GM12878 (cell line): ENCODE results near the gene CYP2J2. TPM values are rescaled to one million over a fixed set of nuclear protein-coding genes. Genes with fewer than 3 reads are reported as not detected.

Experiments
- ATAC-seq: fragments of 200-7000 bp; cut with Tn5 transposase; 3 replicates; pipeline ENCODE4 v1.9.1; 2020; ENCODE audit warnings: mild to moderate bottlenecking, moderate library complexity
- BruUV-seq: library from RNA; stranded (reverse); fragments of 400-500 nt; replicated peaks from 2 replicates; lab custom pipeline; 2021; lab: Mats Ljungman, UMichigan
- CTCF ChIA-PET: fragments of 300-600 bp; sonication (Branson Sonifier 250); formaldehyde crosslinking; extraction: SDS; loops from one replicate; lab custom pipeline; 2021; ENCODE audit warnings: inconsistent platforms; lab: Yijun Ruan, JAX
- POLR2A ChIA-PET: fragments of 350-600 bp; formaldehyde crosslinking; extraction: SDS; loops from one replicate; lab custom pipeline; 2021; ENCODE audit warnings: inconsistent platforms; lab: Charles Lee
- RAD21 ChIA-PET: fragments of 300-600 bp; sonication (Branson Sonifier 250); formaldehyde crosslinking; loops from one replicate; lab custom pipeline; 2023; ENCODE audit warnings: antibody characterized with exemption; ENCODE audit not compliant: unreplicated experiment; lab: Charles Lee
- SMC1A ChIA-PET: fragments of 300-600 bp; sonication (Branson Sonifier 250); formaldehyde crosslinking; loops from one replicate; lab custom pipeline; 2023; ENCODE audit not compliant: unreplicated experiment, uncharacterized antibody; lab: Charles Lee
- DNase-seq: peaks from one replicate; pipeline ENCODE4 v3.0.0-alpha.2; 2011; ENCODE audit warnings: low read depth, low spot score
- FAIRE-seq: peaks from 3 replicates; lab custom pipeline; 2011; peaks lifted over from hg19 to GRCh38; lab: Jason Lieb, UNC
- H2AFZ ChIP-seq: 2 replicates; pipeline ENCODE4 v1.6.0; 2011; ENCODE audit warnings: low read depth, low read length, control low read depth; ENCODE audit not compliant: control insufficient read depth
- H3K27ac ChIP-seq: 2 replicates; pipeline ENCODE4 v1.5.1; 2011; ENCODE audit warnings: control low read depth; ENCODE audit not compliant: control insufficient read depth, insufficient read depth
- H3K27me3 ChIP-seq, 2 experiments: replicated peaks in 1 of 2; 2 replicates each; pipeline versions ENCODE4 v1.6.0 to v1.6.1; 2011; ENCODE audit warnings: low read length in 1 of 2; ENCODE audit not compliant: control insufficient read depth in 2 of 2, insufficient read depth in 2 of 2
- H3K36me3 ChIP-seq, 2 experiments: 2 replicates each; pipeline ENCODE4 v1.5.1; 2011; ENCODE audit warnings: low read length in 1 of 2; ENCODE audit not compliant: control insufficient read depth in 2 of 2, insufficient read depth in 2 of 2
- H3K4me1 ChIP-seq: 2 replicates; pipeline ENCODE4 v1.6.1; 2011; ENCODE audit warnings: mild to moderate bottlenecking, low read length, moderate library complexity, mixed read lengths; ENCODE audit not compliant: control insufficient read depth, insufficient read depth
- H3K4me2 ChIP-seq: 2 replicates; pipeline ENCODE4 v1.6.0; 2011; ENCODE audit warnings: control low read depth; ENCODE audit not compliant: control insufficient read depth, insufficient read depth
- H3K4me3 ChIP-seq: fragments of 200-600 bp; sonication (generic); 2 replicates; pipeline ENCODE4 v1.5.1; 2016
- H3K79me2 ChIP-seq: 2 replicates; pipeline ENCODE4 v1.6.0; 2011; ENCODE audit warnings: low read length; ENCODE audit not compliant: control insufficient read depth, insufficient read depth
- H3K9ac ChIP-seq: 2 replicates; pipeline ENCODE4 v1.8.0; 2011; ENCODE audit warnings: low read length, control low read depth, mixed read lengths; ENCODE audit not compliant: control insufficient read depth, insufficient read depth
- H3K9me3 ChIP-seq: replicated peaks from 3 replicates; pipeline ENCODE4 v1.5.1; 2011; ENCODE audit warnings: mild to moderate bottlenecking, low read length; ENCODE audit not compliant: control insufficient read depth, insufficient read depth
- H4K20me1 ChIP-seq: 2 replicates; pipeline ENCODE4 v1.6.0; 2011; ENCODE audit not compliant: control insufficient read depth, insufficient read depth
- CHD4 ChIP-seq: fragments of 200-600 bp; sonication (generic); IDR thresholded peaks from 2 replicates; pipeline ENCODE4 v1.6.1; 2016; ENCODE audit warnings: mild to moderate bottlenecking
- KDM1A ChIP-seq: fragments of 200-600 bp; sonication (generic); IDR thresholded peaks from 2 replicates; pipeline ENCODE4 v1.6.1; 2016; ENCODE audit warnings: borderline replicate concordance
- NBN ChIP-seq: fragments of 450-650 bp; IDR thresholded peaks from 2 replicates; pipeline ENCODE4 v1.6.1; 2016
- NFIC ChIP-seq: IDR thresholded peaks from 2 replicates; pipeline ENCODE4 v1.6.1; 2012; ENCODE audit warnings: low read depth, mild to moderate bottlenecking, inconsistent platforms, low read length, moderate library complexity
- NFYA ChIP-seq: IDR thresholded peaks from 2 replicates; pipeline ENCODE4 v1.6.1; 2011; ENCODE audit warnings: low read depth, mild to moderate bottlenecking, low read length, improper control_type of control experiment, borderline replicate concordance
- TAF1 ChIP-seq: IDR thresholded peaks from 2 replicates; pipeline ENCODE4 v1.6.1; 2011; ENCODE audit warnings: mild to moderate bottlenecking, low read depth, low read length, borderline replicate concordance
- TCF3 ChIP-seq: IDR thresholded peaks from 2 replicates; pipeline ENCODE4 v1.6.1; 2012; ENCODE audit warnings: low read depth, mild to moderate bottlenecking, low read length, borderline replicate concordance; ENCODE audit not compliant: insufficient read depth
- ZNF24 ChIP-seq: fragments of 450-650 bp; IDR thresholded peaks from 2 replicates; pipeline ENCODE4 v1.6.1; 2017; ENCODE audit warnings: antibody characterized with exemption, mild to moderate bottlenecking
- WGBS: methylation state at CpG from one replicate; pipeline ENCODE4 v1.1.6; 2016; ENCODE audit warnings: low lambda C conversion rate; ENCODE audit not compliant: insufficient replicate concordance, insufficient coverage; ENCODE audit errors: missing lambda C conversion rate; 5-methylcytosine and 5-hydroxymethylcytosine counted together
- in situ Hi-C: fragments of 300-500 bp; cut with MboI; formaldehyde crosslinking; loops from 9 replicates; pipeline ENCODE4 v1.14.3; 2018; ENCODE audit warnings: mixed read lengths
- intact Hi-C: fragments of 100-400 bp; cut with micrococcal nuclease; formaldehyde crosslinking; loops from one replicate; pipeline ENCODE4 v1.14.2; 2022; ENCODE audit not compliant: unreplicated experiment
- polyA plus RNA-seq, 11 experiments: library from polyadenylated mRNA; depleted of rRNA in 4 of 11; unstranded in 6 of 11; stranded (reverse) in 5 of 11; fragments of >200 nt; fragmentation: Nextera tagmentation in 4 of 11; fragmentation: Illumina TruSeq in 1 of 11; extraction: Ambion mirVana in 4 of 11; extraction: Trizol in 1 of 11; gene quantifications; 1 replicate in 1 of 11; 2 replicates in 10 of 11; pipeline versions ENCODE4 v1.2.1 to v1.2.3, GENCODE V29; 2011 to 2016; ENCODE audit warnings: inconsistent platforms in 2 of 11, missing spikeins in 2 of 11, low read depth in 1 of 11
- total RNA-seq, 4 experiments: library from RNA; depleted of rRNA in 3 of 4; stranded (reverse); fragments of >200 nt in 3 of 4; fragmentation: Illumina TruSeq in 1 of 4; extraction: Trizol in 1 of 4; gene quantifications; 2 replicates each; pipeline versions ENCODE4 v1.2.1 to v1.2.3, GENCODE V29; 2013 to 2021
- TF ChIP-seq, protein P1 (sequence below): fragments of 450-650 bp; IDR thresholded peaks from 2 replicates; pipeline ENCODE4 v1.6.1; 2016; ENCODE audit warnings: mild to moderate bottlenecking
- TF ChIP-seq, protein P2 (sequence below): IDR thresholded peaks from 2 replicates; pipeline ENCODE4 v1.6.1; 2012; ENCODE audit warnings: low read depth, low read length, improper control_type of control experiment

Gene CYP2J2
- total and polyA plus RNA-seq, 10 of the 15 experiments (the other 5 are each of a cell fraction or from before 2014, with no cell fraction given), result 0.06 to 0.34 (median 0.10) TPM; not detected in 3

DNA sequence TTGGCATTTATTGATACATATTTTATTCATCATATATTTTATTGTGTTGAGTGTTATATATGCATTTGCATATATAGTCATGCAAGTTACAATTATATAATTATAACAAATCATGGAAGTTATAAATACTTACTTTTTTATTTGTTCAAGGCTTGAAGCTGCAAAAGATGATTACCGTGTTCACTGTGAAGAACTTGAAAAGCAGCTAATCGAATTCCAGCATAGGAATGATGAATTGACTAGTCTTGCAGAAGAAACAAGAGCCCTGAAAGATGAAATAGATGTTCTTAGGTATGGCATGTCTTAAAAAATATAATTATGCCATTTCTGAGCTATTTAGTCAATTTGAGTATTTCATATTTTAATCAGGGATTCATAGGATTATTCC is 79.7 kb downstream of the CYP2J2 start:
- ChIA-PET SMC1A (no interaction called here), POLR2A (no interaction called here), RAD21 (no interaction called here), CTCF (no interaction called here)
- no peak overlapping the region for H3K4me2 ChIP-seq
- TF ChIP-seq ZNF24 (no peak), CHD4 (no peak), NBN (no peak), KDM1A (no peak), TAF1 (no peak), TCF3 (no peak), NFYA (no peak), NFIC (no peak)
- TF ChIP-seq, protein P1, sequence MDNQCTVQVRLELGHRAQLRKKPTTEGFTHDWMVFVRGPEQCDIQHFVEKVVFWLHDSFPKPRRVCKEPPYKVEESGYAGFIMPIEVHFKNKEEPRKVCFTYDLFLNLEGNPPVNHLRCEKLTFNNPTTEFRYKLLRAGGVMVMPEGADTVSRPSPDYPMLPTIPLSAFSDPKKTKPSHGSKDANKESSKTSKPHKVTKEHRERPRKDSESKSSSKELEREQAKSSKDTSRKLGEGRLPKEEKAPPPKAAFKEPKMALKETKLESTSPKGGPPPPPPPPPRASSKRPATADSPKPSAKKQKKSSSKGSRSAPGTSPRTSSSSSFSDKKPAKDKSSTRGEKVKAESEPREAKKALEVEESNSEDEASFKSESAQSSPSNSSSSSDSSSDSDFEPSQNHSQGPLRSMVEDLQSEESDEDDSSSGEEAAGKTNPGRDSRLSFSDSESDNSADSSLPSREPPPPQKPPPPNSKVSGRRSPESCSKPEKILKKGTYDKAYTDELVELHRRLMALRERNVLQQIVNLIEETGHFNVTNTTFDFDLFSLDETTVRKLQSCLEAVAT, result no peak
- TF ChIP-seq, protein P2, sequence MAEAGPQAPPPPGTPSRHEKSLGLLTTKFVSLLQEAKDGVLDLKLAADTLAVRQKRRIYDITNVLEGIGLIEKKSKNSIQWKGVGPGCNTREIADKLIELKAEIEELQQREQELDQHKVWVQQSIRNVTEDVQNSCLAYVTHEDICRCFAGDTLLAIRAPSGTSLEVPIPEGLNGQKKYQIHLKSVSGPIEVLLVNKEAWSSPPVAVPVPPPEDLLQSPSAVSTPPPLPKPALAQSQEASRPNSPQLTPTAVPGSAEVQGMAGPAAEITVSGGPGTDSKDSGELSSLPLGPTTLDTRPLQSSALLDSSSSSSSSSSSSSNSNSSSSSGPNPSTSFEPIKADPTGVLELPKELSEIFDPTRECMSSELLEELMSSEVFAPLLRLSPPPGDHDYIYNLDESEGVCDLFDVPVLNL, result no peak
- H3K4me3 ChIP-seq, result no peak overlapping the region
- H2AFZ ChIP-seq, result no peak overlapping the region
- intact Hi-C loops, result no loop called here
- no peaks in the 10 kb centered on the region for H3K79me2 ChIP-seq
- BruUV-seq, result no TSS peak
- no peaks in the 10 kb centered on the region for H3K9me3 ChIP-seq
- ATAC-seq (no peak), DNase-seq (no peak), FAIRE-seq (no peak)
- H3K27me3 ChIP-seq, result no peaks in the 10 kb centered on the region
- 50% methylated on average over 2 of the region's 2 CpGs for WGBS
- no peaks in the 10 kb centered on the region for H3K4me1 ChIP-seq
- H3K27ac ChIP-seq, result no peak overlapping the region
- H4K20me1 ChIP-seq, result no peaks in the 10 kb centered on the region
- no peak overlapping the region for H3K9ac ChIP-seq
- in situ Hi-C loops, result no loop called here
- no peaks in the 10 kb centered on the region; a peak in 2 of 4 replicates for H3K36me3 ChIP-seq
